GM18511 (cell line): ENCODE results near the gene PPP2R3C.
"Not testable (repeated sequence)": the region's sequence is repeated elsewhere in the genome, so short reads cannot be mapped to it uniquely, and the experiment has no call there.

Experiments
- ATAC-seq: cut with Tn5 transposase; IDR thresholded peaks from one replicate; pipeline ENCODE4 v1.9.1; 2021; ENCODE audit warnings: mild to moderate bottlenecking, moderate library complexity; ENCODE audit not compliant: unreplicated experiment

The PPP2R3C gene

GRCh38 chr14:35065731-35066130, 56.1 kb downstream of the PPP2R3C start:
- ATAC-seq: not testable (repeated sequence)

- ATAC-seq: not testable (repeated sequence)
These were observed 60.5 kb downstream of the PPP2R3C start for GRCh38 chr14:35061113-35061791.

GRCh38 chr14:35052637-35053036, 69.2 kb downstream of the PPP2R3C start:
- no peak for ATAC-seq

GRCh38 chr14:35051796-35052195, 70.0 kb downstream of the PPP2R3C start:
- ATAC-seq: no peak

DNA sequence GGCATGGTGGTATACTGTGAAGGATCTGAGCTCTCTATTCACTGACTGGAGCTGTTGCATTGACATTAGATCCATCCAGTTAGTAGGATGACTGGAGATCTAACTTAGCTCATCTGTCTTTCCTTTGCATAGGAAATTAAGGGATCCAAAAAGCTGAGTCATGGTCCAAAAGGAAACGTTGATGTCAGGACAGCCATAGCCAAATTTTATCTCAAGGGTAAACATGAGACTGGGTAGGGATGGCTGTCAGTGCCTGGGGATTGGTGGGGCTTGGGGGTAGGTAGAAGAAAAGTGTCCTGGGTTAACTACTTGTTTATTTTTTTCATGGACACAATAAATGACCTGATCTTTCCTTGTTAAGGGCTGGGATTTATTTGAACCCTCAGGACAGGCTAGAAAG, 71.1 kb downstream of the PPP2R3C start:
- no peak for ATAC-seq

DNA sequence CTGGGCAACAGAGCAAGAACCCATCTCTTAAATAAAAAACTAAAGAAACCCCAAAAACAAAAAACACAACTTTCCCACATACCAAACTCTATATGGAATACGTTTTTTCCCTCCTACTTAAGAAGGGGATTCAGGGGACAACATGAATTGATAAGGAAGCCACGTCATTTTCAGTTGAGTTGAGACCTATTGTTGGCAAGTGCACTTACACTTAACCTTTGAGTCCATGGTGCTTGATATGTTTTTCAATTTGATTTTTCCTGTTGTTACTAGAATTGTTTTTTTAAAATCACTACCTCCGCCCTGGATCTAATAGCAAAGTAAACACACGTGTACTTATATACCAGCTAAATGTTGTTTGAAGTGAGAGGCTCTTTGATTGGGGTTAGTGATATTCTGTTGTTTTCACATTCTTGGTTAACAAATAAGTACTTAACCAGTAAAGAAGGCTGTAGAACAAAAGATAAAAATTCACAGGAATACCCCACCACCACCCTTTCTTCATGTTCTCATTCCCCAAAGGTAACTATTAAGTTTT, 73.7 kb downstream of the PPP2R3C start:
- no peak for ATAC-seq

- peak; percentile 39 for ATAC-seq
These were observed 74.8 kb downstream of the PPP2R3C start for GRCh38 chr14:35046751-35047536.

GRCh38 chr14:35046048-35046750, 75.6 kb downstream of the PPP2R3C start, which contains the start of gene FAM177A1:
TSS of gene FAM177A1 (plus strand) at chr14:35046272. CDS start at chr14:35046464, 192 bp downstream.
- ATAC-seq: peak; percentile 96

DNA sequence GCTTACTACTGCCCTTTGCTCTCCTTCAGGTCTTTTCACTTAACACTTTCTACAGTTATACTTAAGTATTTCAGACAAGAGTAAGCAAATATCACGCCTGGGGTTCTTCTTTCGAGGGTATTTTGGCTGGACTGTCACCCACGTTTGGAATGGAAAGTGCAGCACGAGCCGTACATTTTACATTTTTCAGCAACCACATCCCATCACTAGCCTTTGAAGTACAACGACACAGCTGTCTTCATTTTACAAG, 76.1 kb downstream of the PPP2R3C start:
- ATAC-seq: no peak

GRCh38 chr14:35044939-35045797, 76.6 kb downstream of the PPP2R3C start:
- ATAC-seq: no peak

- no peak for ATAC-seq
These were observed 78.7 kb downstream of the PPP2R3C start for GRCh38 chr14:35043046-35043445.

DNA sequence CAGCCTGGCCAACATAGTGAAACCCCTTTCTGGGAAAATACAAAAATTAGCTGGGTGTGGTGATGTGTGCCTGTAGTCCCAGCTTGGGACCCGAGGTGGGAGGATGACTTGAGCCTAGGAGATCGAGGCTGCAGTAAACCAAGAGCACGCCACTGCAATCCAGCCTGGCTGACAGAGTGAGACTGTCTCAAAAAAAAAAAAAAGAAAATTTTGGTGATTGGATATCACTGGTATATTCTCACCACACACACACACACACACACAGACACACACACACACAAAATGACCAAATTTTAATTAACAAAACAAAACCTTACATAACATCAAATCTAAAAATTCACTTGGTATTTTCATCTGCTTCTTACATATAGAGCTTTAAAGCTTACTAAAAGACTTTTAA, 79.2 kb downstream of the PPP2R3C start:
- no peak for ATAC-seq

DNA sequence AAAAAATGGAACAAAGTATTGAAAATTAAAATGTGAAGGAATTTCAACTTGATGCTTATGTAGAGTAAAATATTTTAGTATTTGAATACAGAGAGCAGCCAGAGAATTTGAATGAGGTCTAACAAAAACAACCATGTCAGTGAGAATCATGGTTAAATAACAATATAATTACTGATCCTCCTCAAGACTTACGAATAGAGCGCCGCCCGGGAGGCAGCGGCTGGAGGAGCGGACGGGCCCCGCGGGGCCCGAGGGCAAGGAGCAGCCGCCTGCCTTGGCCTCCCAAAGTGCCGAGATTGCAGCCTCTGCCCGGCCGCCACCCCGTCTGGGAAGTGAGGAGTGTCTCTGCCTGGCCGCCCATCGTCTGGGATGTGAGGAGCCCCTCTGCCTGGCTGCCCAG, 83.5 kb downstream of the PPP2R3C start:
- ATAC-seq: not testable (repeated sequence)
